T-helper 9 cell (primary cell): ENCODE measurements around the gene PPL.

Experiments used
- DNase-seq: peaks from one replicate; pipeline ENCODE4 v3.0.0-alpha.2; 2020

Gene PPL

DNA sequence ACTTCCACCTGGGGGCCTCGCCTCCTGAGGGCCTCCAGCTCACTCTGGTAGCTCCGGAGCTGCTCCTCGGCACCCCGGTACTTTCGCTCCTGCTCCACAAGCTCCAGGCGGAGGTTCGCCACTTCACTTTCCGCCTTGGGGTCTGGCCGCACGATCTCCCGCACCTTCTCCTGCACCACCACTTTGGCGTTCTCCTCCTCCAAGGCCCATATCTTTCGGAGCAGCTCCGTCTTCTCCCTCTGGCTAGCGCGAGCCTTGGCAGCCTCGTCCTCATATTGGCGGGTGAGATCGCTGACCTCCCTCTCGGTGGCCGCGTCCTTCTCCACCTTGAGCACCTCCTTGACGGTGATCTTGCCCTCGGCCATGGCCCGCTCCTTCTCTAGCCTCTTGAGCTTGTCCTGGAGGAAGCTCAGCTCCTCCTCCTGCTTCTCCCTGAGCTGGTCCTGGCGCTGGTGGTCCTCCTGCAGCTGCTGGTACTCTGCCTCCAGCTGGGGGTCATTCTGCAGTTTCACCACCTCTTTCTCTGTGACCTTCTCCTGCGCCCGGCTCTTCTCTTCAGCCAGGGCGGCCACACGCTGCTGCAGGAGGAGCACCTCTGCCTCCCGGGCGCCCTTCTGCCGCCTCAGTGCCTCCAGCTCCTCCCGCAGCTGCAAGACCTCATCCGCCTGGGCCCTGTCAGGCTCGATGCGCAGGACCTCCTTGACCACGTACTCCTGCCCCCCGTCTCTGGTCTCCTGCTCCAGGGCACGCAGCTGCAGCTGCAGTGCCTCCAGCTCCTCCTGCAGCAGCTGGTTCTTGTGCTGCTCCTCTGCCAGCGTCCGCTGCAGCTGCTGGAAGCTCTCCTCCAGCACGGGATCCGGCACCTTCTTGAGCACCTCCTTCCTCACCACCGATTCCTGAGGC lies 51.7 kb downstream of the PPL start:
- no peak for DNase-seq

DNA sequence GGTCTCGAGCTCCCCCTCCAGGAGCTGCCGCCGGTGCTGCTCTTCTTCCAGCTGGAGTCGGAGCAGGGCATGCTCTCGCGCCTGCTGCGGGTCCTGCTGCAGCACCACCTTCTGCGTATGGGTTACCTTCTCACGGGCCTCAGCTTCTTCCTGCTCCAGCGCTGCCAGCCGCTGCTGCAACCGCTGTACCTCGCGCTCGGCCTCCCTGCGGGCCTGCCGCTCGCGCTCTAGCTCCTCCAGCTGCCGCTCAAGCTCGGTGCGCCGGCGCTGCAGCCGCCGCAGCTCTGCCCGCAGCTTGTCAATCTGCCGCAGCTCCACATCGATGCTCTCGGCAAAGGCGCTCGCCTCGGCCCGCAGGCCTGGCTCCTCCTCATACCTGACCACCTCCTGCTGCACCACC lies 52.7 kb downstream of the PPL start:
- no peak for DNase-seq

DNA sequence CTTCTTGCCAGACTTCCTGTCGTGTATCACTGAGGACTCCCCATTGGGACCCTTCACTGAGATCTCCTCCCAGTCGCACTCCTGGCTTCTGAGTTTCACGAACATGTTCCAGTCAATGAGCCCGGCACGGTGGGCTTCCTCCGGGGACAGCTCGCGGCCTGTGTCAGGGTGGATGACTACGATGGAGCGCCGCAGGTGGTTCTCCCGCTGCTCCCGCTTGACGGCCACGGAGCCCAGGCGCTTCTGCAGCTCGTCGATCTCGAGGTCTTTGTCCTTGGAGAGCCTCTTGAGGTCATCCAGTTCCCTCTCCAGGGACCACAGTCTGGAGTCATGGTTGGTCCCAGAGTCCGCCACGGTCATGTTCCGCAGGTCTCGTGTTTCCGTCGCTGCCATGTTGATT lies 53.4 kb downstream of the PPL start:
- DNase-seq, result no peak

- DNase-seq, result no peak
Observed at GRCh38 chr16:4882633-4883285, 54.2 kb downstream of the PPL start.

- DNase-seq, result no peak
Observed at GRCh38 chr16:4882000-4882632, 54.8 kb downstream of the PPL start.

GRCh38 chr16:4880006-4880580 lies 56.9 kb downstream of the PPL start:
- DNase-seq, result no peak

DNA sequence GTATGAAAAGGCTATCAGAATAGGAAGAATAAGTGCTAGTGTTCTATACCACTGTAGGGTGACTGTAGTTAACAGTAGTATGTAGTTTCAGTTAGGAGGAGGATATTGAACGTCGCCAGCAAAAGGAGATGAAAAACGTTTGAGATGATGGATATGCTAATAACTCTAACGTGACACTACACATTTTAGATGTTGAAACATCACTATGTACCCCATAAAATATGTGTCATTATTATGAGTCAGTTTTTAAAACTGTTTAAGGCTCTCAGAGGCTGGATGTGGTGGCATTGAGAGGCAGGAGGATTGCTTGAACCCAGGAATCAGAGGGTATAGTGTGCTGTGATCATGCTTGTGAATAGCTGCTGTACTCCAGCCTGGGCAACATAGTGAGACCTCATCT lies 57.9 kb downstream of the PPL start:
- no peak for DNase-seq

GRCh38 chr16:4877380-4877685 lies 59.6 kb downstream of the PPL start:
- no peak for DNase-seq

GRCh38 chr16:4876646-4877379 lies 60.1 kb downstream of the PPL start:
- DNase-seq, result no peak

- no peak for DNase-seq
Observed at GRCh38 chr16:4874666-4875065, 62.3 kb downstream of the PPL start.

GRCh38 chr16:4873091-4873490 lies 63.9 kb downstream of the PPL start:
- no peak for DNase-seq

DNA sequence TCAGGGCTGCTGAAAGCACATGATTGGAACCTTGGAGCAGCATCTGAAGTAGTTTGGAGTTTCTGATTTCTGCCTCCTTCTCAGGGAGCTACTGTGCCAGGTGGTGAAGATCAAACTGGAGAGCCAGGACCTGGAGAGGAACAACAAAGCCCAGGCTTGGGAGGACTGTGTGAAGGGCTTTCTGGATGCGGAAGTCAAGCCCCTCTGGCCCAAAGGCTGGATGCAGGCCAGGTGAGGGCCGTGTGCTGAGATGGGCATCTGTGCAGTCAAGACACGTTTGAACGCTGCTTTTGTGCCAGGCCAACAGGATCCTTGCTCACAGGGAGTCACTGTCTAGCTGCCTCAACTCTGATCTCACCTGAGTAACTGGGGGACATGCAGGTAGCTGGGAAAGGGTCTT lies 65.9 kb downstream of the PPL start:
- no peak for DNase-seq

DNA sequence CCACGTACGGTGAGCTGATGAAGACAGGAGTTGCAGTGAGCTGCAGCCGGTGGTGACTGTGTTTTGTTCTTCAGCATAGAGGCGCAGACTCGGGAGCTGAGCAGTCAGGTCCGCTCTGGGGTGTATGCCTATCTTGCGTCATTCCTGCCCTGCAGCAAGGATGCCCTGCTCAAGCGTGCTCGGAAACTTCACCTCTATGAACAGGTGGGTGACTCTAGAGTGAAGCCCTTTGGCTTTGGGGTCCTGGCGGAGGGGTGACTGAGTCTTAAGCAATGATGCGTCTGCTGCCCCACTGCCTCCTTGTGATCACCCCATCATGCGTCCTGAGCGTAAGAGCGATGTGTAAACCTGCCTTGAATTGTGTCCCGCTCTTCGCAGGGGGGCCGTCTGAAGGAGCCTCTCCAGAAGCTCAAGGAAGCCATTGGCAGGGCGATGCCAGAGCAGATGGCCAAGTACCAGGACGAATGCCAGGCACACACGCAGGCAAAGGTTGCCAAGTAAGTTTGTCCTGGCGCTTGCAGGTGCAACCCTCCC lies 66.7 kb downstream of the PPL start:
- no peak for DNase-seq

DNA sequence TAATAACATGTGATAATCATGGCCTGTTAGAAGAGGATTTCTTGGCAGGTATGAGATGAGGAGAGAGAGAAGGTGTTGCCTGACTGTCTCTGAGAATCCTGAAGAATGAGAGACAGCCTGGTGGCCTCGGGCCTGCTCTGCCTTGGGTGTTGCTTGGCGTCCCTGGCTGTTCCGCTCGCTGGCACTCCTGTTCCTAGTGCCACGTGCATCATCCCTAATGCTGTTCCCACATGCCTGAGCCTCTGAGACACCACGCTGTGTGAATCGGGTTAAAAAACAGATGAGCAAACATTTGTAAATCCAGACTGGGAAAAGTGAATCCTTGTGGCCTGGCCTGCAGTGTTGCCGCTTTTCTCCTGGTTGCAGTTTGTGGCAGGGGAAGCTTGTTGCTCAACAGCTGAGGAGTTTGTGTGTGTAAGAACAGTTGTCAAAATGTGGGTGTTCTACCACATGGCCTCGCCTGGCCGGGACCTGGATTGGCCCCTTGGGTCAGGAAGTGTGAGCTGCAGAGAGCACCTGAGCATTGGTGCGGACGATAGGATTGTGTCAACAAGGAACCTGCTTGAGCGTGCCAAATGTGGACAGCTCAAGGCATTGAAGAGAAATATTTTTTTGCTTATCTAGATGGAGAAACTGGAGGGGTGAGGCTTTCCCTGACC lies 67.7 kb downstream of the PPL start:
- DNase-seq, result no peak

DNA sequence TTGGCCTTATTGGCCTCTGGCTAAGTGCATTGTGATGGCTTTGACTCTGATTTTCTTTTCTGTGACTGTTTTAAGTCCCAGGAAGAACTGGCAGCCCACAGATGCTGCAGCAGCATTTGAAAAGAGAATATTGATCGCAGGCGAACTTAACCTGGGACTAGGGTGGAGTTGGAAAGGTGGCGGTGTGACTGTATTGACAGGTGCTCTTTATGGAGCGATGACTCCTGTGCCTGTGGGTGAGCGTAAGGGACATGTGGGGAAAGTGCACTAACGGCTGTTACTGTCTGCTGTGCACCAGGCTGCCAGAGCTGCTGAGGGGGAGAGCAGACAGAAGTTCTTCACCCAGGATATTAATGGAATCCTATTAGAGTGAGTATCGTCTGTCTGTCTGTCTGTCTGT lies 68.4 kb downstream of the PPL start:
- no peak for DNase-seq

DNA sequence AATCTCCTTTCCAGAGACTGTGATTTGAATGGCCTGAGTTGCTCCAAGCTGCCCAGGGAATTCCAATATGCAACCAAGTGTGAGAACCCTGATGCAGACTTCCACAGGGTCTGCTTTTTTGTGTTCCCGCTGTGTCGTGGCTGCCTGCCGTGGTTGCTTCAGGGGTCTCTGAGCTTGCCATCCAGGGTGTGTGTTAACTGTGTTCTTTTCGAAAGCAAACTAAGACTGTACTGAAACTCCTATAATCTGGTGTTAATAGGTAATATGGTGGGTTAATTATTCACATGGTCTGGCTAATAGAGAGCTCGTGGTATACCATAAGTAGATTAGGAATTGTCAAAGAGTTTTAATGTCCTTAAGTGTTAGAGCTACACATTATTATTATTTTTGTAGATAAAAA lies 68.9 kb downstream of the PPL start:
- no peak for DNase-seq

DNA sequence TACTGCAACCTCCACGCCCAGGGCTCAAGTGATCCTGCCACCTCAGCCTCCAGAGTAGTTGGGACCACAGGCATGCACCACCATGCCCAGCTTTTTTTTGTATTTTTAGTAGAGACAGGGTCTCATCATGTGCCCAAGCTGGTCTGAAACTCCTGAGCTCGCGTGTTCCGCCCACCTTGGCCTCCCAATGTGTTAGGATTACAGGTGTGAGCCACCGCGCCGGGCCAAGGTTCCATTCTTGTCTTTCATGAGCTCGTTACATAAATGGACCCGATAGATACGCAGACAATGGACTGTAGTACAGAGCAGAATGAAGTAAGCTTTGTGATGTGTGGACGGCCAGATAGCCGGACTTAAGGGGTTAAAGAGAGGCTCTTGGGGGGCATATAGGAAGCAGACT lies 70.4 kb downstream of the PPL start:
- DNase-seq, result no peak

GRCh38 chr16:4865231-4865860 lies 71.6 kb downstream of the PPL start:
- DNase-seq, result no peak

- DNase-seq, result no peak
Observed at GRCh38 chr16:4864728-4865127, 72.2 kb downstream of the PPL start.

DNA sequence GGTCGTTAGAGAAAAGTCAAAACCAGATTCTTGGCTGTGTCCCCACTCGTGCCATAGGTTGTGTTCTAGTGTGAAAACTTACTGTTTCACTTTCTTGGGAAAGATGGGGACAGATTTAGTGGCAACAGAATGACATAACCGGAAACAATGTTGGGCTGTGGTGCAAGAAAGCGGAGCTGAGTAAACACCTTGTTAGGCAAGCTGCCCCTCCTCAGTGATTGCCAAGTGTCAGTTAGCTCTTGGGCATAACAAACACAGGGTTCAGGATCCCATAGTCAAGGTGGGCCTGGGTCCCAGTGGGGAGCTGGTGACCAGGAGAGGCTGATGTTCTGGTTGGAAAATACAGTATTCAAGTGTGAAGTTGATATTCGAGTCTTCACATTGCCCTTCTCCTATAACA lies 74.3 kb downstream of the PPL start:
- no peak for DNase-seq

- no peak for DNase-seq
Observed at GRCh38 chr16:4860727-4861342, 76.1 kb downstream of the PPL start.
